GM12864 (cell line): ENCODE measurements around the gene DSTYK.
"Not testable (repeated sequence)": the region's sequence is repeated elsewhere in the genome, so short reads cannot be mapped to it uniquely, and the experiment has no call there.

Experiments used
- DNase-seq: peaks from one replicate; pipeline ENCODE4 v3.0.0-alpha.2; 2011; ENCODE audit warnings: low read depth
- H3K4me3 ChIP-seq: 2 replicates; pipeline ENCODE4 v1.5.1; 2011; ENCODE audit warnings: mild to moderate bottlenecking, low read depth, low read length, control low read depth
- CTCF ChIP-seq: IDR thresholded peaks from 2 replicates; pipeline ENCODE4 v1.5.1; 2011; ENCODE audit warnings: low read depth, mild to moderate bottlenecking, moderate library complexity, low read length, control low read depth, inconsistent platforms; ENCODE audit errors: missing control alignments

Gene DSTYK

DNA sequence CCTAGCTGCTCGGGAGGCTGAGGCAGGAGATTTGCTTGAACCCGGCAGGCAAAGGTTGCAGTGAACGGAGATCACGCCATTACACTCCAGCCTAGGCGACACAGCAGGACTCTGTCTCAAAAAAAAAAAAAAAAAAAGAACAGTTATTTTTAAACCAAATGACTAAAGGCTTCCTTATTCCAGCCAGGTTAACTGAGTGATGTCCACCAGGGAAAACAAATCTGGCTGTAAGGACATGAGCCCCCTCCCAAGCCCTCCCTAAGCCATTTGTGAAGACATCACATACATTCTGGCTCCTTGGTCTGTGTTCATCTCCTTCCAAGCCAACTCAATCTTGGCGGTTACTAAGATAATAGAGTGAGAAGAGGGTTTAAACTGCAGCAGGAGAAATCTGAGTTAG is 24.4 kb upstream of the DSTYK start:
- H3K4me3 ChIP-seq: no peak overlapping the region
- no peak for DNase-seq
- no peak for TF ChIP-seq CTCF

DNA sequence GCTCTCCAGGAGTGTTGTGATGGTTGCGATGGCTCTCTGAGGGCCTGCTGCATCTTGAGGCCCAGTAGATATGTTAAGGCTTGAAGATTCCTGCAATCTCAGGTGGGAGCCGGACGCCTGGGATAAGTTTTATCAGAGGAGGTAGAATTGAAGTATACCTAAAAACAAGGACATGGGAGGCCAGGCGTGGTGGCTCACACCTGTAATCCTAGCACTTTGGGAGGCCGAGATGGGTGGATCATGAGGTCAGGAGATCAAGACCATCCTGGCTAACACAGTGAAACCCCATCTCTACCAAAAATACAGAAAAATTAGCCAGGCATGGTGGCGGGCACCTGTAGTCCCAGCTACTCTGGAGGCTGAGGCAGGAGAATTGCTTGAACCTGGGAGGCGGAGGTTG is 22.5 kb upstream of the DSTYK start:
- H3K4me3 ChIP-seq, DNase-seq: not testable (repeated sequence)

DNA sequence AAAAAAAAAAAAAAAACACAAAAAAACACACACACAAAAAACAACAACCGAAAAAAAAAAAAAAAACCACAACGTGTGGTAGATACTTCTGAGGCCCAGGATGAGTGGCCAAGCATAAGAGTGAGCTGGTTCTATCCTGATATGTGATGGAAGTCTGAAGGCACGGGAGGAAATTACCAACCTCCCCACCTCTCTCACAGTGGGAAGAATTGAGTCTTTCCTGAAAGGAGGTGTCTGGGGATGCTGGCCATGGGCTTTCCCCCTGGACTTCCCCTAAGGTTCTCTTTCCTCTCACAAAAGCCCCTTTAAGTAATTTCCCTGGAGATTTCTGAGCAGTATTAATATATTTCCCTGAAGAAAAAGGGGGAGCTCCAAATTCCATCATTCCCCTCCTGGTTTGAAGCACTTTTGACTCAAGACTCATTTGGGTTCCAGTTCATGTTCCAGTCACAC is 21.5 kb upstream of the DSTYK start:
- DNase-seq: no peak
- no peak for TF ChIP-seq CTCF
- no peak overlapping the region for H3K4me3 ChIP-seq

DNA sequence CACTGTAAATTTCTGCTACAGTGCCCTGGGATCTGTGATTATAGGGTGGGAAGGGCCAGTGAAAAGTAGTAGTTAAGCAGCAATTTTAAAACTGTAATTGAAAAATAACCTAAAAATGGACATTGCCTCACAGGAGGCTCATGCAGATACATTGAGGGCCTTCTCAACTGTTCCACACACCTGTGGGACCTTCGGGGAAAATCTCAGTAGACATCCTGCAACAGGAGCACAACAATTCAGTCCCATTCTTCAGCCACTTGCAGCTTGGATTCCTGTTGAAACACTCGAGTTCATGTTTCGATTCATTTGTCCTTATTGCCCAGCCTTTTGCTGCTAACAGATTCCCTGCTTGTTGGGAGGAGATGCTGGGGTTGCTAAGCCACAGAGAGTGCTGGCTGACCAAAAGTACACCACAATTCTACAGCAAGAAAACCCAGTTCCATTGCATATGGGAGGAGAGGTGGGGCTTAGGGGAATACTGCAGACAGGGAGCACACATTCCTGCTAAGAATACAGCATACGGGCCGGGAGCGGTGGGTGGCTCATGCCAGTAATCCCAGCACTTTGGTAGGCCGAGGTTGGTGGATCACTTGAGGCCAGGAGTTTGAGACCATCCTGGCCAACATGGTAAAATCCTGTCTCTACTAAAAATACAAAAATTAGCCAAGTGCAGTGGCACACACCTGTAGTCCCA is 20.8 kb upstream of the DSTYK start:
- no peak for DNase-seq
- no peak overlapping the region for H3K4me3 ChIP-seq
- no peak for TF ChIP-seq CTCF

DNA sequence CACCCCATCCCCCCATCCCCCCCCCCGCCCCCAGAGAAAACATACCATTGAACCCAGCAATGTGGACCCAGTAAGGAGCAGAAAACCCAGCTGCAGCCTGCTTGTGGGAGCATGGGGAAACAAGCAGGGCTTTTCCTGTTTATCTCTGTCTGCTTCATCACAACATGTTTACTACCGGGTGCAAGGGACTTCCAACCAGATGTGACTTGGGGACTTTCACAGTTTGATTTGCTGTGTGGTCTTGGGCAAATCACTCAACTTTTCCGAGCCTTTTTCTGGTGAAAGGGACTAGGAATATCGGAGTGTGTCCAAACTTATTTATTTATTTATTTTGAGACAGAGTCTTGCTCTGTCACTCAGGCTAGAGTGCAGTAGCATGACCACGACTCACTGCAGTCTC is 19.5 kb upstream of the DSTYK start:
- no peak for TF ChIP-seq CTCF
- no peak for DNase-seq
- no peak overlapping the region for H3K4me3 ChIP-seq

- no peak for TF ChIP-seq CTCF
- no peak overlapping the region for H3K4me3 ChIP-seq
- no peak for DNase-seq
Observed at GRCh38 chr1:205229916-205230700, 18.6 kb upstream of the DSTYK start.

DNA sequence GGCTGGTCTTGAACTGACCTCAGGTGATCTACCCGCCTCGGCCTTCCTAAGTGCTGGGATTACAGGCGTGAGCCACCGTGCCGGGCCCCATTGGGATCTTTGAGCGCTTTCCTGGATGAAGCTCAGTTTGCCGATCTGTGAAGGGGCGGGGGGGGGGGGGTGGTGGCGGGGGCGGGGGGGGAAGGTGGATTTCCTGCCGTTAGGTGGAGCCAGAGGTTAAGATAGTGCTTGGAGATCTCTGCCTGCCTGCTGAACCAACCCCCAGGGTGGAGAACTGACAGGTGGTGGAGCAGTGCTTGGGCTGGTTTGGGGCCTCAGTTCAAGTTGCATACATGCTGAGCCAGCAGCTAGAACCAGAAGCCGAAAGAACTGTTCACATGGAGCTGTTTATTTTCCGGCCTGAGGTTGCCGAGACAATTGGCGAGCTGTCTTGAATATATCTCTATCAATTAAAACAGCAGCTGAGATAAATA is 17.9 kb upstream of the DSTYK start:
- no peak overlapping the region for H3K4me3 ChIP-seq
- TF ChIP-seq CTCF: peak; percentile 47
- peak; percentile 42 for DNase-seq
